ENCODE measurements around the gene PTPRE. TPM values are rescaled to one million over a fixed set of nuclear protein-coding genes. Genes with fewer than 3 reads are reported as not detected.
"Not testable (repeated sequence)": the region's sequence is repeated elsewhere in the genome, so short reads cannot be mapped to it uniquely, and the experiment has no call there.

PTPRE gene
- total and polyA plus RNA-seq, 10 of the 15 experiments (the other 5 are each of a cell fraction or from before 2014, with no cell fraction given) = 2.9 to 7.6 (median 5.8) TPM

- POLR2A ChIA-PET; H3K9me3 ChIP-seq (replicated peaks; ENCODE audit: control insufficient read depth, insufficient read depth, low read length); DNase-seq (ENCODE audit: low read depth, low spot score); RAD21 ChIA-PET (ENCODE audit: unreplicated experiment); H3K36me3 ChIP-seq (ENCODE audit: control insufficient read depth in 2 of 2, insufficient read depth in 2 of 2, low read length in 1 of 2); H3K79me2 ChIP-seq (ENCODE audit: control insufficient read depth, insufficient read depth, low read length); FAIRE-seq; H3K9ac ChIP-seq (ENCODE audit: control insufficient read depth, insufficient read depth, low read length); H4K20me1 ChIP-seq (ENCODE audit: control insufficient read depth, insufficient read depth); H3K4me1 ChIP-seq (ENCODE audit: control insufficient read depth, insufficient read depth, low read length); H3K27me3 ChIP-seq (replicated peaks in 1 of 2; ENCODE audit: control insufficient read depth in 2 of 2, insufficient read depth in 2 of 2, low read length in 1 of 2); in situ Hi-C loops (cut with MboI); intact Hi-C loops (cut with micrococcal nuclease; ENCODE audit: unreplicated experiment); H2AFZ ChIP-seq (ENCODE audit: control insufficient read depth, low read depth, low read length); H3K4me2 ChIP-seq (ENCODE audit: control insufficient read depth, insufficient read depth); H3K27ac ChIP-seq (ENCODE audit: control insufficient read depth, insufficient read depth); H3K4me3 ChIP-seq; BruUV-seq (replicated peaks): not testable (repeated sequence)
- TF ChIP-seq BHLHE40 (IDR thresholded peaks at IDR 0.05; ENCODE audit: borderline replicate concordance in 1 of 2, low read depth in 2 of 2, low read length in 1 of 2) = peak in 1 of 2 experiments; percentile 57; a peak in 1 of 4 replicates
- CTCF ChIA-PET = interaction anchor here (0.7 kb wide), 1 partner anchor 19 kb away, joined by 3 read pairs; no protein-coding TSS in a partner anchor
- WGBS (ENCODE audit: insufficient coverage, insufficient replicate concordance, low lambda C conversion rate, missing lambda C conversion rate) = 36% methylated on average over 9 of the region's 9 CpGs
- SMC1A ChIA-PET (ENCODE audit: uncharacterized antibody, unreplicated experiment) = interaction anchor here (1.2 kb wide), 1 partner anchor 21 kb away, joined by 3 read pairs; no protein-coding TSS in a partner anchor
- ATAC-seq = peak; percentile 34
Observed at GRCh38 chr10:127990132-127990788, 83.4 kb downstream of the PTPRE start.

- FAIRE-seq = no peak
- H3K4me2 ChIP-seq (ENCODE audit: control insufficient read depth, insufficient read depth) = no peak overlapping the region
- CTCF ChIA-PET = no interaction called here
- TF ChIP-seq ZNF274 (IDR thresholded peaks at IDR 0.05; ENCODE audit: insufficient read depth, insufficient read length) = no peak
- no peak for TF ChIP-seq ZZZ3 (IDR thresholded peaks at IDR 0.05; ENCODE audit: control insufficient read depth, insufficient read length, low read depth)
- no peak for TF ChIP-seq RCOR1 (conservative IDR thresholded peaks at IDR 0.05; ENCODE audit: low read depth, low read length)
- TF ChIP-seq IRF4 (IDR thresholded peaks at IDR 0.05; ENCODE audit: low read depth, low read length) = no peak
- TF ChIP-seq SREBF1 (IDR thresholded peaks at IDR 0.05; ENCODE audit: low read length) = no peak
- no peak for TF ChIP-seq ZSCAN29 (IDR thresholded peaks at IDR 0.05)
- no peak for TF ChIP-seq FOS (IDR thresholded peaks at IDR 0.05; ENCODE audit: borderline replicate concordance, extremely low read depth, insufficient read length)
- TF ChIP-seq SREBF2 (IDR thresholded peaks at IDR 0.05; ENCODE audit: low read length) = no peak
- no peak for TF ChIP-seq JUND (IDR thresholded peaks at IDR 0.05; ENCODE audit: low read depth, low read length)
- TF ChIP-seq ZBTB11 (CRISPR knock-in tag; IDR thresholded peaks at IDR 0.05) = no peak
- TF ChIP-seq ELK1 (IDR thresholded peaks at IDR 0.05; ENCODE audit: low read depth, low read length) = no peak
Observed at GRCh38 chr10:127990846-127991542, 84.1 kb downstream of the PTPRE start.

More at GRCh38 chr10:127990846-127991542, 84.1 kb downstream of the PTPRE start:
- H3K9ac ChIP-seq (ENCODE audit: control insufficient read depth, insufficient read depth, low read length) = no peak overlapping the region
- no peak overlapping the region for H3K4me3 ChIP-seq
- no peaks in the 10 kb centered on the region for H3K9me3 ChIP-seq (replicated peaks; ENCODE audit: control insufficient read depth, insufficient read depth, low read length)
- ChIA-PET SMC1A (ENCODE audit: uncharacterized antibody, unreplicated experiment) (interaction anchor here (0.8 to 1.2 kb wide), 3 partner anchors 20 to 80 kb away, joined by 3 read pairs; no protein-coding TSS in a partner anchor), RAD21 (ENCODE audit: unreplicated experiment) (no interaction called here), POLR2A (no interaction called here)
- peak; percentile 31 for ATAC-seq
- WGBS (ENCODE audit: insufficient coverage, insufficient replicate concordance, low lambda C conversion rate, missing lambda C conversion rate) = 29% methylated on average over 15 of the region's 15 CpGs
- peaks cover 0 to 2% of the 10 kb centered on the region in 2 experiments; a peak in 2 of 4 replicates for H3K27me3 ChIP-seq (replicated peaks in 1 of 2; ENCODE audit: control insufficient read depth in 2 of 2, insufficient read depth in 2 of 2, low read length in 1 of 2)
- intact Hi-C loops (cut with micrococcal nuclease; ENCODE audit: unreplicated experiment) = no loop called here
- no peaks in the 10 kb centered on the region for H3K4me1 ChIP-seq (ENCODE audit: control insufficient read depth, insufficient read depth, low read length)
- no peak overlapping the region for H3K27ac ChIP-seq (ENCODE audit: control insufficient read depth, insufficient read depth)
- no peak for DNase-seq (ENCODE audit: low read depth, low spot score)
- no peaks in the 10 kb centered on the region for H4K20me1 ChIP-seq (ENCODE audit: control insufficient read depth, insufficient read depth)
- H3K79me2 ChIP-seq (ENCODE audit: control insufficient read depth, insufficient read depth, low read length) = no peaks in the 10 kb centered on the region
- no TSS peak for BruUV-seq (replicated peaks)
- in situ Hi-C loops (cut with MboI) = no loop called here
- no peak overlapping the region for H2AFZ ChIP-seq (ENCODE audit: control insufficient read depth, low read depth, low read length)
- no peaks in the 10 kb centered on the region for H3K36me3 ChIP-seq (ENCODE audit: control insufficient read depth in 2 of 2, insufficient read depth in 2 of 2, low read length in 1 of 2)
